Osteoblast (primary cell): ENCODE measurements around the gene AP4S1. TPM values are rescaled to one million over a fixed set of nuclear protein-coding genes. Genes with fewer than 3 reads are reported as not detected.
"Not testable (repeated sequence)": the region's sequence is repeated elsewhere in the genome, so short reads cannot be mapped to it uniquely, and the experiment has no call there.

Experiments used
- DNase-seq: peaks from one replicate; pipeline ENCODE4 v3.0.0; 2011; ENCODE audit warnings: low spot score, mixed read lengths; ENCODE audit not compliant: insufficient read length; ENCODE audit errors: missing footprints
- H2AFZ ChIP-seq: 2 replicates; pipeline ENCODE4 v1.6.0; 2011; ENCODE audit warnings: mild to moderate bottlenecking, low read length
- H3K27ac ChIP-seq: 2 replicates; pipeline ENCODE4 v1.5.1; 2011; ENCODE audit warnings: mild to moderate bottlenecking, low read depth, low read length, moderate library complexity
- H3K27me3 ChIP-seq: 2 replicates; pipeline ENCODE4 v1.6.0; 2012; ENCODE audit warnings: mild to moderate bottlenecking, control low read depth, inconsistent platforms, low read length, moderate library complexity; ENCODE audit not compliant: insufficient read depth
- H3K36me3 ChIP-seq: 2 replicates; pipeline ENCODE4 v1.5.1; 2011; ENCODE audit warnings: mild to moderate bottlenecking, low read length, control low read depth, moderate library complexity; ENCODE audit not compliant: insufficient read depth
- H3K4me1 ChIP-seq: 2 replicates; pipeline ENCODE4 v1.5.1; 2011; ENCODE audit warnings: mild to moderate bottlenecking, low read length, control low read depth, moderate library complexity; ENCODE audit not compliant: insufficient read depth
- H3K4me2 ChIP-seq: 2 replicates; pipeline ENCODE4 v1.6.0; 2011; ENCODE audit warnings: mild to moderate bottlenecking, low read length; ENCODE audit not compliant: insufficient read depth
- H3K4me3 ChIP-seq: fragments of 200-600 bp; sonication (generic); 3 replicates; pipeline ENCODE4 v1.5.1; 2012; ENCODE audit warnings: mild to moderate bottlenecking, low read length, inconsistent platforms; ENCODE audit not compliant: insufficient read depth
- H3K79me2 ChIP-seq: 2 replicates; pipeline ENCODE4 v1.6.0; 2012; ENCODE audit warnings: mild to moderate bottlenecking, low read length, control low read depth, inconsistent platforms; ENCODE audit not compliant: insufficient read depth
- H3K9me3 ChIP-seq: 2 replicates; pipeline ENCODE4 v1.5.1; 2011; ENCODE audit warnings: low read depth, low read length, control low read depth
- H4K20me1 ChIP-seq: 2 replicates; pipeline ENCODE4 v1.6.0; 2012; ENCODE audit warnings: mild to moderate bottlenecking, low read length, control low read depth; ENCODE audit not compliant: insufficient read depth
- total RNA-seq: library from RNA; depleted of rRNA; stranded (reverse); fragments of >200 nt; gene quantifications from 2 replicates; pipeline ENCODE4 v1.2.3, GENCODE V29; 2012
- TF ChIP-seq, protein P1 (sequence below): IDR thresholded peaks from 2 replicates; pipeline ENCODE4 v1.5.1; 2011; ENCODE audit warnings: mild to moderate bottlenecking, low read depth, low read length, moderate library complexity; ENCODE audit errors: extremely low read depth

The AP4S1 gene
- total RNA-seq, 1 donor, result 5.4 TPM

DNA sequence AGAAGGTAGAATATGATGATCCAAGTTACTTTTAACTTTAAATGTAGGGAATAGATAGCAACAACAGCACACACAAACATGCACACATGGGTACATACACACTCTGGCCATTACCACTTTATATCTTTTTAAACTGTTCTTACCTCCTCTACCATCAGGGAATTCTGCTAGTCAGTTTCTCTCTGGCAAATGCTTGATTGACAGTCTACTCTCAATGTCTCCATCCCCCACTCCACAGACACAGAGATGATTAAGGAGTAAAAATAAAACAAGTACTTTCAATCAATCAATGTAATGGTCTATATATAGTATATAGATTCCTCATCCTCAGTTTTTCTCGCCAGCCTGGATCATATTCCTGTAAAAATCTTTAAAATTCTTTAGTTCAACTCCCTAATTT lies 16.9 kb downstream of the AP4S1 start:
- no peaks in the 10 kb centered on the region for H3K36me3 ChIP-seq
- H2AFZ ChIP-seq, result no peak overlapping the region
- H3K9me3 ChIP-seq, result no peaks in the 10 kb centered on the region
- H3K27me3 ChIP-seq, result no peaks in the 10 kb centered on the region
- H3K79me2 ChIP-seq, result no peaks in the 10 kb centered on the region
- H3K4me2 ChIP-seq, result no peak overlapping the region
- no peak overlapping the region for H3K4me3 ChIP-seq
- H3K4me1 ChIP-seq, result no peaks in the 10 kb centered on the region
- DNase-seq, result no peak
- no peaks in the 10 kb centered on the region for H4K20me1 ChIP-seq
- H3K27ac ChIP-seq, result no peak overlapping the region
- TF ChIP-seq, protein P1, sequence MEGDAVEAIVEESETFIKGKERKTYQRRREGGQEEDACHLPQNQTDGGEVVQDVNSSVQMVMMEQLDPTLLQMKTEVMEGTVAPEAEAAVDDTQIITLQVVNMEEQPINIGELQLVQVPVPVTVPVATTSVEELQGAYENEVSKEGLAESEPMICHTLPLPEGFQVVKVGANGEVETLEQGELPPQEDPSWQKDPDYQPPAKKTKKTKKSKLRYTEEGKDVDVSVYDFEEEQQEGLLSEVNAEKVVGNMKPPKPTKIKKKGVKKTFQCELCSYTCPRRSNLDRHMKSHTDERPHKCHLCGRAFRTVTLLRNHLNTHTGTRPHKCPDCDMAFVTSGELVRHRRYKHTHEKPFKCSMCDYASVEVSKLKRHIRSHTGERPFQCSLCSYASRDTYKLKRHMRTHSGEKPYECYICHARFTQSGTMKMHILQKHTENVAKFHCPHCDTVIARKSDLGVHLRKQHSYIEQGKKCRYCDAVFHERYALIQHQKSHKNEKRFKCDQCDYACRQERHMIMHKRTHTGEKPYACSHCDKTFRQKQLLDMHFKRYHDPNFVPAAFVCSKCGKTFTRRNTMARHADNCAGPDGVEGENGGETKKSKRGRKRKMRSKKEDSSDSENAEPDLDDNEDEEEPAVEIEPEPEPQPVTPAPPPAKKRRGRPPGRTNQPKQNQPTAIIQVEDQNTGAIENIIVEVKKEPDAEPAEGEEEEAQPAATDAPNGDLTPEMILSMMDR, result no peak

DNA sequence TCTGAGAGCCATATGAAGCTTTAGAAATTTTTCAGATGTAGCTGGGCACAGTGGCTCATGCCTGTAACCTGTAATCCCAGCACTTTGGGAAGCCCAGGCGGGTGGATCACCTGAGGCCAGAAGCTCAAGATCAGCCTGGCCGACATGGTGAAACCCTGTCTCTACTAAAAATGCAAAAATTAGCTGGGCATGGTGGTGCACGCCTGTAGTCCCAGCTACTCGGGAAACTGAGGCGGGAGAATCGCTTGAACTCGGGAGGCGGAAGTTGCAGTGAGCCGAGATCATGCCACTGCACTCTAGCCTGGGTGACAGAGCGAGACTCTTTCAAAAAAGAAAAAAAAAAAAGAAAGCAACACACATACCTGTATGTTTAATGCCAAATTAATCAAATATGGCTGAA lies 17.4 kb downstream of the AP4S1 start:
- not testable (repeated sequence) for DNase-seq, H3K36me3 ChIP-seq, H3K9me3 ChIP-seq, H3K4me2 ChIP-seq, H3K4me3 ChIP-seq, H4K20me1 ChIP-seq, H3K4me1 ChIP-seq, H2AFZ ChIP-seq, H3K27me3 ChIP-seq, H3K27ac ChIP-seq, H3K79me2 ChIP-seq

DNA sequence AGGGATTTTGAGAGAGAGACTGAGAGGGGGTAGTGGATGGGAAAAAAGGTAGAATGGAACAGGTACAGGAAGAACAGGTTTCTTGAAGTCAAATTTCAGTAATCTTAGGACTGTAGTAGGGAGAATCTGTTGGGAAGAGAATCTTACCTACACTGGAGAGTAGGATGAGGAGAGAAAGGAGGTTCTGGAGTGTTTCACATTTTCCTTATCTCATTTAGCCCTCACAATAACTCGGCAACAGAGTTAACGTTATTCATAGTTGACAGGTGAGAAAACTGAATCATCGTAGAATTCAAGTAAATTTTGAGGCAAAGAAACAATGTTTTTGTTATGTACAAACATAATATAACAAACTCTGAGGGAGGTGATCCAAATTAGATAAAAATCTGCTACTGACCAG lies 17.9 kb downstream of the AP4S1 start:
- H3K9me3 ChIP-seq, result no peaks in the 10 kb centered on the region
- H3K4me2 ChIP-seq, result no peak overlapping the region
- no peak overlapping the region for H2AFZ ChIP-seq
- DNase-seq, result no peak
- no peak overlapping the region for H3K4me3 ChIP-seq
- no peaks in the 10 kb centered on the region for H4K20me1 ChIP-seq
- no peaks in the 10 kb centered on the region for H3K36me3 ChIP-seq
- no peaks in the 10 kb centered on the region for H3K27me3 ChIP-seq
- H3K4me1 ChIP-seq, result no peaks in the 10 kb centered on the region
- no peak overlapping the region for H3K27ac ChIP-seq
- no peaks in the 10 kb centered on the region for H3K79me2 ChIP-seq
- TF ChIP-seq, protein P1, result no peak

DNA sequence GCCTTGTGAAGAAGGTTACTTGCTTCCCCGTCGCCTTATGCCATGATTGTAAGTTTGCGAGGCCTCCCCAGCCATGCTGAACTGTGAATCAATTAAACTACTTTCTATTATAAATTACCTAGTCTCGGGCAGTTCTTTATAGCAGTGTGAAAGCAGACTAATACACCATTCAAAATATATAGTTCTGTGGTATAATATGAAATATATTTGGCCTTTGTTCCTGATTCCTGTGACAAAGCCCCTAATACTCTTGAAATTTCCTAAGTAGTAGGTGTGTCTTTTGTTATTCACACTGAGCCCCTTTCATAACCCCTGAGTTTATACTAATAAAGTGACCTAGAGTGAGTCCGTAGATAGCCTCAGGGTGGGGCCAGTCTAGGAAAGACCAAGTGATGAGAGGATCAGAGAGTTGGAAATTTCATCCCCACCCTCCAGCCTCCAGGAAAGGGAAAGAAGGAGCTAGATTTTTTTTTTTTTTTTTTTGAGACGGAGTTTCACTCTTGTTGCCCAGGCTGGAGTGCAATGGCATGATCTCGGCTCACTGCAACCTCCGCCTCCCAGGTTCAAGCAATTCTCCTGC lies 20.1 kb downstream of the AP4S1 start:
- Histone ChIP-seq H3K36me3 (no peaks in the 10 kb centered on the region), H3K9me3 (no peaks in the 10 kb centered on the region), H3K79me2 (no peaks in the 10 kb centered on the region), H3K4me2 (no peak overlapping the region), H3K4me3 (no peak overlapping the region), H3K27ac (no peak overlapping the region), H2AFZ (no peak overlapping the region), H3K4me1 (no peaks in the 10 kb centered on the region), H3K27me3 (no peaks in the 10 kb centered on the region), H4K20me1 (no peaks in the 10 kb centered on the region)
- no peak for DNase-seq
- TF ChIP-seq, protein P1, result no peak
